HepG2 (cell line): ENCODE results near the gene PRR5L. TPM values are rescaled to one million over a fixed set of nuclear protein-coding genes. Genes with fewer than 3 reads are reported as not detected.

Experiments
- ATAC-seq: fragments of 200-7000 bp; cut with Tn5 transposase; 3 replicates; pipeline ENCODE4 v1.9.1; 2020; ENCODE audit warnings: mild to moderate bottlenecking, moderate library complexity
- BruUV-seq: library from RNA; stranded (reverse); fragments of 400-500 nt; replicated peaks from 2 replicates; lab custom pipeline; 2021; lab: Mats Ljungman, UMichigan
- CTCF ChIA-PET: fragments of 300-600 bp; formaldehyde crosslinking; extraction: SDS; loops from one replicate; lab custom pipeline; 2021; ENCODE audit warnings: low total read pairs, inconsistent platforms, low intra/inter-chr PET ratio; lab: Yijun Ruan, JAX
- POLR2A ChIA-PET: fragments of 350-600 bp; sonication (Branson Sonifier 250); formaldehyde crosslinking; loops from one replicate; lab custom pipeline; 2020; ENCODE audit warnings: antibody characterized with exemption, inconsistent platforms; lab: Yijun Ruan, JAX
- DNase-seq: peaks from one replicate; pipeline ENCODE4 v3.0.0-alpha.2; 2015; ENCODE audit warnings: low spot score
- FAIRE-seq: peaks from 3 replicates; lab custom pipeline; 2011; peaks lifted over from hg19 to GRCh38; lab: Jason Lieb, UNC
- H2AFZ ChIP-seq: one replicate; pipeline ENCODE4 v1.6.1; 2011; ENCODE audit warnings: low read length, inconsistent platforms
- H3K27ac ChIP-seq: fragments of 300-600 bp; 3 replicates; pipeline ENCODE4 v1.8.0; 2011; ENCODE audit warnings: mixed run types, mild to moderate bottlenecking, mixed read lengths, low read length, inconsistent platforms; ENCODE audit not compliant: insufficient read depth; ENCODE audit errors: extremely low read length
- H3K27me3 ChIP-seq, 2 experiments: fragments of 200-600 bp in 1 of 2; 2 replicates in 1 of 2; 3 replicates in 1 of 2; pipeline versions ENCODE4 v1.6.0 to v1.8.0; 2011; ENCODE audit warnings: low read length in 2 of 2, mild to moderate bottlenecking in 2 of 2, moderate library complexity in 2 of 2, inconsistent platforms in 1 of 2; ENCODE audit not compliant: insufficient read depth in 2 of 2, control insufficient read depth in 1 of 2
- H3K36me3 ChIP-seq, 2 experiments: fragments of 200-600 bp in 1 of 2; replicated peaks in 1 of 2; 2 replicates in 1 of 2; 3 replicates in 1 of 2; pipeline versions ENCODE4 v1.5.1 to v1.8.0; 2011; ENCODE audit warnings: low read length in 2 of 2, inconsistent platforms in 1 of 2; ENCODE audit not compliant: insufficient read depth in 2 of 2, control insufficient read depth in 1 of 2
- H3K4me1 ChIP-seq: 2 replicates; pipeline ENCODE4 v1.5.1; 2012; ENCODE audit warnings: low read length, inconsistent platforms; ENCODE audit not compliant: insufficient read depth
- H3K4me2 ChIP-seq: 2 replicates; pipeline ENCODE4 v1.6.0; 2011; ENCODE audit warnings: low read depth, low read length, inconsistent platforms
- H3K4me3 ChIP-seq, 3 experiments: fragments of 200-600 bp in 1 of 3; sonication (generic), shearing (Covaris generic) in 1 of 3; replicated peaks in 1 of 3; 2 replicates each; pipeline ENCODE4 v1.5.1; 2011 to 2016; ENCODE audit warnings: low read length in 3 of 3, inconsistent platforms in 2 of 3, low read depth in 2 of 3, mild to moderate bottlenecking in 2 of 3, control low read depth in 1 of 3, mixed read lengths in 1 of 3; ENCODE audit not compliant: insufficient read depth in 1 of 3
- H3K79me2 ChIP-seq: one replicate; pipeline ENCODE4 v1.6.1; 2011; ENCODE audit warnings: low read length, inconsistent platforms; ENCODE audit not compliant: insufficient read depth
- H3K9ac ChIP-seq: 2 replicates; pipeline ENCODE4 v1.6.0; 2011; ENCODE audit warnings: mild to moderate bottlenecking, low read depth, low read length, inconsistent platforms; ENCODE audit not compliant: insufficient read depth
- H3K9me3 ChIP-seq: 2 replicates; pipeline ENCODE4 v1.5.1; 2012; ENCODE audit warnings: mild to moderate bottlenecking, low read length
- H4K20me1 ChIP-seq: 2 replicates; pipeline ENCODE4 v1.6.0; 2011; ENCODE audit warnings: inconsistent platforms, mild to moderate bottlenecking, low read length, moderate library complexity; ENCODE audit not compliant: insufficient read depth
- ATF1 ChIP-seq: IDR thresholded peaks from 2 replicates; pipeline ENCODE4 v1.6.1; 2016; ENCODE audit warnings: mild to moderate bottlenecking, control low read depth
- KDM5B ChIP-seq: sonication (generic); formaldehyde crosslinking; IDR thresholded peaks from 2 replicates; pipeline ENCODE4 v1.4.0; 2020; ENCODE audit warnings: missing genetic modification reagents, mild to moderate bottlenecking, borderline replicate concordance
- KMT2A ChIP-seq: sonication (generic); formaldehyde crosslinking; IDR thresholded peaks from 2 replicates; pipeline ENCODE4 v1.4.0; 2020; ENCODE audit warnings: missing genetic modification reagents
- SRY ChIP-seq: sonication (generic); formaldehyde crosslinking; IDR thresholded peaks from 2 replicates; pipeline ENCODE4 v1.8.0; 2022; ENCODE audit warnings: mild to moderate bottlenecking, missing genetic modification reagents
- ZNF10 ChIP-seq: sonication (generic); formaldehyde crosslinking; IDR thresholded peaks from 2 replicates; pipeline ENCODE4 v1.4.0; 2020; ENCODE audit warnings: mild to moderate bottlenecking, low read depth, missing genetic modification reagents, borderline replicate concordance
- ZNF282 ChIP-seq: fragments of 450-650 bp; IDR thresholded peaks from 2 replicates; pipeline ENCODE4 v1.6.1; 2018; ENCODE audit not compliant: partially characterized antibody
- ZNF333 ChIP-seq: sonication (generic); formaldehyde crosslinking; IDR thresholded peaks from 2 replicates; pipeline ENCODE4 v1.4.0; 2020; ENCODE audit warnings: mild to moderate bottlenecking, missing genetic modification reagents, borderline replicate concordance
- ZSCAN21 ChIP-seq: sonication (generic); formaldehyde crosslinking; IDR thresholded peaks from 2 replicates; pipeline ENCODE4 v1.8.0; 2022; ENCODE audit warnings: mild to moderate bottlenecking, missing genetic modification reagents, moderate library complexity, borderline replicate concordance
- WGBS: methylation state at CpG from one replicate; pipeline ENCODE4 v1.1.6; 2017; ENCODE audit warnings: low lambda C conversion rate; 5-methylcytosine and 5-hydroxymethylcytosine counted together
- in situ Hi-C: cut with HindIII; loops from 2 replicates; pipeline ENCODE4 v1.10.0; 2017; ENCODE audit warnings: low pct_unique_long_range_greater_than_20kb; ENCODE audit not compliant: extremely low pct_ligation_motif_present
- intact Hi-C: fragments of 100-400 bp; cut with micrococcal nuclease; formaldehyde crosslinking; loops from one replicate; pipeline ENCODE4 v1.10.0; 2022; ENCODE audit not compliant: unreplicated experiment
- polyA plus RNA-seq, 8 experiments: library from polyadenylated mRNA; depleted of rRNA in 3 of 8; stranded (reverse) in 7 of 8; unstranded in 1 of 8; fragments of >200 nt; fragmentation: Illumina TruSeq in 4 of 8; extraction: Trizol in 4 of 8; gene quantifications; 2 replicates each; pipeline versions ENCODE4 v1.2.1 to v1.2.3, GENCODE V29; 2011 to 2016; ENCODE audit warnings: low read depth in 4 of 8, missing spikeins in 1 of 8, mixed read lengths in 1 of 8; ENCODE audit not compliant: insufficient read depth in 1 of 8
- total RNA-seq, 5 experiments: library from RNA; depleted of rRNA; stranded (reverse); fragments of >200 nt; fragmentation: Illumina TruSeq; extraction: Trizol; gene quantifications; 2 replicates each; pipeline ENCODE4 v1.2.3, GENCODE V29; 2016; ENCODE audit warnings: low read depth in 1 of 5
- TF ChIP-seq, protein P1 (sequence below): sonication (generic); formaldehyde crosslinking; IDR thresholded peaks from 2 replicates; pipeline ENCODE4 v1.5.0; 2020; ENCODE audit warnings: mild to moderate bottlenecking, missing genetic modification reagents

PRR5L gene
- total and polyA plus RNA-seq, 2 of the 13 experiments (the other 11 are each of a cell fraction or from before 2014, with no cell fraction given): 0.16 TPM; not detected in 1

DNA sequence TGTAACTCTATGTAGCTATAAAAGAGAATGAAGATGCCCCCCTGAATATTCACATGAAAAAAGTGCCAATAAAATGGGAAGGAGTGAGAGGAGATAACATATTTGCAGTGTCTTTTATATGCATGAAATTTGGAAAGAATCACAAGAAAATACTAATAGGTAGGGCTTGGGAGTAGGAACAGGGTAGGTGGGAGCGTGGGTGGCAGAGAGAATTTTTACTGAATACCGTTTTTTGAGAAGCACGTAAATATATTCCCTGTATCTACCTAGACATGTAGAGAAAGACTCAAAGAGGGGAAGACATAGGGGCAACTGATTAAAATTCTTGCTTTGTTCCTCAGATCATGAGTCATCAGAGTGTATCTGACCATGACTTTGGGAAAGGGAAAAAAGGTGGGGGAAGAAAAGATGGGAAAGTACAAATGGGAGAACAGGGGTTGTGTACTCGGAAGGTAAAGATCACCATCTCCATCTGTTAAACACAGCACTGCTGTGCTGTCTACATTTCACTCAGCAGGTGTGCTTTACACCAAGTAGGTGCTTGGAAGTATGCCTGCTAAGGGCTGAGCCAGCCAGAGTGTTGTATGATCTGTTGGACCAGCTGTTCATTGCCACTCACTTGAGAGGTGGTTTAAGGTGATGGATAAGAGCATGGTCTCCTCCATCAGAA, 16.0 kb downstream of the PRR5L start:
- TF ChIP-seq ZNF282 (no peak), SRY (CRISPR knock-in tag) (no peak), KMT2A (CRISPR knock-in tag) (no peak), ZNF333 (CRISPR knock-in tag) (no peak), ZNF10 (CRISPR knock-in tag) (no peak), KDM5B (CRISPR knock-in tag) (no peak), ATF1 (CRISPR knock-in tag) (no peak), ZSCAN21 (CRISPR knock-in tag) (no peak)
- TF ChIP-seq, protein P1, sequence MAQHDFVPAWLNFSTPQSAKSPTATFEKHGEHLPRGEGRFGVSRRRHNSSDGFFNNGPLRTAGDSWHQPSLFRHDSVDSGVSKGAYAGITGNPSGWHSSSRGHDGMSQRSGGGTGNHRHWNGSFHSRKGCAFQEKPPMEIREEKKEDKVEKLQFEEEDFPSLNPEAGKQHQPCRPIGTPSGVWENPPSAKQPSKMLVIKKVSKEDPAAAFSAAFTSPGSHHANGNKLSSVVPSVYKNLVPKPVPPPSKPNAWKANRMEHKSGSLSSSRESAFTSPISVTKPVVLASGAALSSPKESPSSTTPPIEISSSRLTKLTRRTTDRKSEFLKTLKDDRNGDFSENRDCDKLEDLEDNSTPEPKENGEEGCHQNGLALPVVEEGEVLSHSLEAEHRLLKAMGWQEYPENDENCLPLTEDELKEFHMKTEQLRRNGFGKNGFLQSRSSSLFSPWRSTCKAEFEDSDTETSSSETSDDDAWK (CRISPR knock-in tag): no peak
- no peak overlapping the region for H3K9ac ChIP-seq
- ATAC-seq (no peak), DNase-seq (no peak), FAIRE-seq (no peak)
- no peaks in the 10 kb centered on the region for H3K36me3 ChIP-seq
- no peaks in the 10 kb centered on the region for H4K20me1 ChIP-seq
- in situ Hi-C loops: no loop called here
- intact Hi-C loops: no loop called here
- ChIA-PET CTCF (no interaction called here), POLR2A (no interaction called here)
- H3K4me1 ChIP-seq: no peaks in the 10 kb centered on the region
- H3K27me3 ChIP-seq: peaks cover 0 to 10% of the 10 kb centered on the region in 2 experiments; a peak in 2 of 5 replicates
- BruUV-seq: no TSS peak
- no peak overlapping the region for H3K4me2 ChIP-seq
- 15% methylated on average over 4 of the region's 4 CpGs for WGBS
- no peak overlapping the region for H2AFZ ChIP-seq
- no peaks in the 10 kb centered on the region for H3K9me3 ChIP-seq
- no peak overlapping the region for H3K27ac ChIP-seq
- no peak overlapping the region for H3K4me3 ChIP-seq
- no peaks in the 10 kb centered on the region for H3K79me2 ChIP-seq
